SJCRH30 (cell line): Measurements from ENCODE around the gene KRT40. TPM values are rescaled to one million over a fixed set of nuclear protein-coding genes. Genes with fewer than 3 reads are reported as not detected.

Source experiments
- DNase-seq, 2 experiments: peaks; one replicate each; pipeline ENCODE4 v3.0.0-alpha.2; 2015 to 2020
- H3K27ac ChIP-seq: fragments of 250-450 bp; sonication (Bioruptor Pico); 2 replicates; pipeline ENCODE4 v1.5.1; 2020; ENCODE audit warnings: mild to moderate bottlenecking, moderate library complexity
- H3K27me3 ChIP-seq: fragments of 250-450 bp; sonication (Bioruptor Pico); 2 replicates; pipeline ENCODE4 v1.5.1; 2020; ENCODE audit warnings: mild to moderate bottlenecking, moderate library complexity
- H3K36me3 ChIP-seq: fragments of 250-450 bp; sonication (Bioruptor Pico); 2 replicates; pipeline ENCODE4 v1.5.1; 2020; ENCODE audit warnings: mild to moderate bottlenecking, moderate library complexity
- H3K4me1 ChIP-seq: fragments of 250-450 bp; sonication (Bioruptor Pico); 2 replicates; pipeline ENCODE4 v1.5.1; 2020; ENCODE audit warnings: mild to moderate bottlenecking, moderate library complexity
- H3K4me3 ChIP-seq: fragments of 250-450 bp; sonication (Bioruptor Pico); 2 replicates; pipeline ENCODE4 v1.5.1; 2020; ENCODE audit warnings: mild to moderate bottlenecking, moderate library complexity
- H3K9me3 ChIP-seq: fragments of 250-450 bp; sonication (Bioruptor Pico); replicated peaks from 2 replicates; pipeline ENCODE4 v1.5.1; 2020; ENCODE audit warnings: mild to moderate bottlenecking, moderate library complexity
- total RNA-seq: library from RNA; depleted of rRNA; stranded (reverse); fragments of >200 nt; shearing (Covaris generic); gene quantifications from 2 replicates; pipeline ENCODE4 v1.2.3, GENCODE V29; 2014; rRNA removed

KRT40 gene
- total RNA-seq, 1 experiment from 2014 or later = not detected

GRCh38 chr17:40931311-40931710 is 52.8 kb downstream of the KRT40 start:
- no peak for DNase-seq
- peaks cover 23% of the 10 kb centered on the region for H3K4me1 ChIP-seq
- H3K27ac ChIP-seq = no peak overlapping the region
- H3K36me3 ChIP-seq = no peaks in the 10 kb centered on the region
- H3K9me3 ChIP-seq = no peaks in the 10 kb centered on the region
- H3K27me3 ChIP-seq = no peaks in the 10 kb centered on the region
- H3K4me3 ChIP-seq = no peak overlapping the region

Other genes with a start within 250 kb of the KRT40 start
- gene KRT25, start 229.0 kb downstream of the KRT40 start, total RNA-seq = not detected in 2 replicates
- not detected in 2 replicates for gene KRT26, start 212.1 kb downstream of the KRT40 start, total RNA-seq
- gene KRT27, start 201.8 kb downstream of the KRT40 start, total RNA-seq = not detected in 2 replicates
- 0.20 TPM in 1 of 2 replicates, not detected in the other for gene KRT28, start 184.4 kb downstream of the KRT40 start, total RNA-seq
- 20.4 and 22.5 TPM in 2 replicates for gene KRT10, start 161.7 kb downstream of the KRT40 start, total RNA-seq
- not detected in 2 replicates for gene KRT12, start 117.1 kb downstream of the KRT40 start, total RNA-seq
- 0.08 and 0.28 TPM in 2 replicates for gene KRT20, start 99.1 kb downstream of the KRT40 start, total RNA-seq
- not detected in 2 replicates for gene KRT23, start 46.7 kb downstream of the KRT40 start, total RNA-seq
- gene KRT39, start 17.4 kb downstream of the KRT40 start, total RNA-seq = not detected in 2 replicates
- gene KRTAP3-3, start 9.8 kb upstream of the KRT40 start, total RNA-seq = not detected in 2 replicates
- not detected in 2 replicates for gene KRTAP3-2, start 15.6 kb upstream of the KRT40 start, total RNA-seq
- gene KRTAP3-1, start 24.8 kb upstream of the KRT40 start, total RNA-seq = not detected in 2 replicates
- not detected in 2 replicates for gene KRTAP1-5, start 42.9 kb upstream of the KRT40 start, total RNA-seq
- gene KRTAP1-4, start 45.9 kb upstream of the KRT40 start, total RNA-seq = not detected in 2 replicates
- not detected in 2 replicates for gene KRTAP1-3, start 50.5 kb upstream of the KRT40 start, total RNA-seq
- not detected in 2 replicates for gene KRTAP1-1, start 57.1 kb upstream of the KRT40 start, total RNA-seq
- gene KRTAP2-1, start 63.0 kb upstream of the KRT40 start, total RNA-seq = not detected in 2 replicates
- gene KRTAP2-2, start 70.9 kb upstream of the KRT40 start, total RNA-seq = not detected in 2 replicates
- gene KRTAP2-3, start 75.8 kb upstream of the KRT40 start, total RNA-seq = not detected in 2 replicates
- not detected in 2 replicates for gene KRTAP2-4, start 81.6 kb upstream of the KRT40 start, total RNA-seq
- 0.18 TPM in 1 of 2 replicates, not detected in the other for gene KRTAP4-7, start 99.8 kb upstream of the KRT40 start, total RNA-seq
- not detected in 2 replicates for gene KRTAP4-8, start 113.8 kb upstream of the KRT40 start, total RNA-seq
- not detected in 2 replicates for gene KRTAP4-16, start 117.9 kb upstream of the KRT40 start, total RNA-seq
- gene KRTAP4-9, start 121.1 kb upstream of the KRT40 start, total RNA-seq = not detected in 2 replicates
- not detected in 2 replicates for gene KRTAP4-11, start 134.0 kb upstream of the KRT40 start, total RNA-seq
- 0.22 TPM in 1 of 2 replicates, not detected in the other for gene KRTAP4-12, start 139.9 kb upstream of the KRT40 start, total RNA-seq
- gene KRTAP4-6, start 156.2 kb upstream of the KRT40 start, total RNA-seq = not detected in 2 replicates
- not detected in 2 replicates for gene KRTAP4-5, start 165.5 kb upstream of the KRT40 start, total RNA-seq
- not detected in 2 replicates for gene KRTAP4-4, start 176.4 kb upstream of the KRT40 start, total RNA-seq
- gene KRTAP4-3, start 183.9 kb upstream of the KRT40 start, total RNA-seq = not detected in 2 replicates
- gene KRTAP4-2, start 193.9 kb upstream of the KRT40 start, total RNA-seq = 0.14 TPM in 1 of 2 replicates, not detected in the other
- gene KRTAP4-1, start 200.6 kb upstream of the KRT40 start, total RNA-seq = not detected in 2 replicates
- gene KRTAP9-1, start 205.6 kb upstream of the KRT40 start, total RNA-seq = not detected in 2 replicates
- gene KRTAP9-2, start 242.3 kb upstream of the KRT40 start, total RNA-seq = not detected in 2 replicates
- gene KRTAP9-3, start 248.1 kb upstream of the KRT40 start, total RNA-seq = not detected in 2 replicates